Measurements from ENCODE around the gene RPS26. TPM values are rescaled to one million over a fixed set of nuclear protein-coding genes. Genes with fewer than 3 reads are reported as not detected.
A peak's percentile ranks its signal among the peaks of the same experiment; 100 is the strongest.

Gene RPS26
- total and polyA plus RNA-seq, 9 of the 15 experiments (the other 6 are each of a cell fraction or from before 2014, with no cell fraction given): 70.2 to 1,589 (median 852) TPM

DNA sequence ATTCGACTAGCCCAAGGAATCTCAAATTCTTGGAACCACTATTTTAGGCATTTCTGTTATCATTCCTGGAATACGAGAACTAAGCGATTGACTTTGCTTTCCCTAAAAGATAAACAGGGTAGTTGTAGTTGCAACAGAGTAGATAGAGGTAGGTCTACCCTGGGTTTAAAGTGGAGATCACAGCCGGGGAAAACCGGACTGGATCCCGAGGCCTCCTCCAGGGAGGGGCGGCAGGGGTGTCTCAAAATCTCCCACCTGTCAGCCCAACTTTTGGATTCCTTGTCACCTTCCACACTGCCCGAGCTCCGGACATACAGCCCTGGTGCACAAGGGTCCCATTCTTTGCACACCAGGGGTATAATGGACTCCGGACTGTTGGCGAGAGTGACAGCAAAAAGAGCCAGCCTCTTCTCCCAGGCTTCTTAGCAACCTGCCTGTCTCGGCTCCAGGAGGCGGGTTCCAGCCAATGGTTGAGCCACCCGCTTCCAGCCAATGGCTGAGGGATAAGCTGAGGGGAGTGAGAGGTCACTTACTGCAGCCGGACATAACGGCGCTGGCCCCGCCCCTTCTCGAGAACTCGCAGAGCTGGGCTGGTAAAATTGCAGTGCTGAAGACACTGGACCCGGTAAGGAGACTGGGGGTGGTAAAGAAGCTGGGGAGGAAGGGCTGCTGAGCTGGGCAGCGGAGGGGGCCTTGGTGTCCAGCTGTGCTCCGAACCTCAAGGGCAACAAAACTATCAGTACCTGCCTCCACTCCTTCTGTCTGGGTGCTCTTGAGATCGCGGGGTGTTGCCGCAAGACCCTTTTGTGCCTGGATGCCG, 44.8 kb upstream of the RPS26 start, which contains the start of gene SUOX (continued):
- TF ChIP-seq, protein P1, sequence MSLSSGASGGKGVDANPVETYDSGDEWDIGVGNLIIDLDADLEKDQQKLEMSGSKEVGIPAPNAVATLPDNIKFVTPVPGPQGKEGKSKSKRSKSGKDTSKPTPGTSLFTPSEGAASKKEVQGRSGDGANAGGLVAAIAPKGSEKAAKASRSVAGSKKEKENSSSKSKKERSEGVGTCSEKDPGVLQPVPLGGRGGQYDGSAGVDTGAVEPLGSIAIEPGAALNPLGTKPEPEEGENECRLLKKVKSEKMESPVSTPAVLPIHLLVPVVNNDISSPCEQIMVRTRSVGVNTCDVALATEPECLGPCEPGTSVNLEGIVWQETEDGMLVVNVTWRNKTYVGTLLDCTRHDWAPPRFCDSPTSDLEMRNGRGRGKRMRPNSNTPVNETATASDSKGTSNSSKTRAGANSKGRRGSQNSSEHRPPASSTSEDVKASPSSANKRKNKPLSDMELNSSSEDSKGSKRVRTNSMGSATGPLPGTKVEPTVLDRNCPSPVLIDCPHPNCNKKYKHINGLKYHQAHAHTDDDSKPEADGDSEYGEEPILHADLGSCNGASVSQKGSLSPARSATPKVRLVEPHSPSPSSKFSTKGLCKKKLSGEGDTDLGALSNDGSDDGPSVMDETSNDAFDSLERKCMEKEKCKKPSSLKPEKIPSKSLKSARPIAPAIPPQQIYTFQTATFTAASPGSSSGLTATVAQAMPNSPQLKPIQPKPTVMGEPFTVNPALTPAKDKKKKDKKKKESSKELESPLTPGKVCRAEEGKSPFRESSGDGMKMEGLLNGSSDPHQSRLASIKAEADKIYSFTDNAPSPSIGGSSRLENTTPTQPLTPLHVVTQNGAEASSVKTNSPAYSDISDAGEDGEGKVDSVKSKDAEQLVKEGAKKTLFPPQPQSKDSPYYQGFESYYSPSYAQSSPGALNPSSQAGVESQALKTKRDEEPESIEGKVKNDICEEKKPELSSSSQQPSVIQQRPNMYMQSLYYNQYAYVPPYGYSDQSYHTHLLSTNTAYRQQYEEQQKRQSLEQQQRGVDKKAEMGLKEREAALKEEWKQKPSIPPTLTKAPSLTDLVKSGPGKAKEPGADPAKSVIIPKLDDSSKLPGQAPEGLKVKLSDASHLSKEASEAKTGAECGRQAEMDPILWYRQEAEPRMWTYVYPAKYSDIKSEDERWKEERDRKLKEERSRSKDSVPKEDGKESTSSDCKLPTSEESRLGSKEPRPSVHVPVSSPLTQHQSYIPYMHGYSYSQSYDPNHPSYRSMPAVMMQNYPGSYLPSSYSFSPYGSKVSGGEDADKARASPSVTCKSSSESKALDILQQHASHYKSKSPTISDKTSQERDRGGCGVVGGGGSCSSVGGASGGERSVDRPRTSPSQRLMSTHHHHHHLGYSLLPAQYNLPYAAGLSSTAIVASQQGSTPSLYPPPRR (CRISPR knock-in tag; IDR thresholded peaks at IDR 0.05; ENCODE audit: borderline replicate concordance): 0 out of 2 replicates have a peak, but pooled peaks have one; percentile 9
- TF ChIP-seq CTBP1 (IDR thresholded peaks at IDR 0.05; ENCODE audit: borderline replicate concordance) (0 out of 2 replicates have a peak, but pooled peaks have one; percentile 27), EZH2 (IDR thresholded peaks at IDR 0.05; ENCODE audit: borderline replicate concordance, low read depth, low read length) (no peak), ZNF175 (CRISPR knock-in tag; IDR thresholded peaks at IDR 0.05; ENCODE audit: low read depth) (no peak), HCFC1 (IDR thresholded peaks at IDR 0.05; ENCODE audit: low read depth, low read length) (0 out of 2 replicates have a peak, but pooled peaks have one; percentile 31), KLF10 (CRISPR knock-in tag; IDR thresholded peaks at IDR 0.05) (no peak), TAF7 (tag; IDR thresholded peaks at IDR 0.05) (no peak), RCOR1 (IDR thresholded peaks at IDR 0.05; ENCODE audit: borderline replicate concordance in 1 of 2, low read depth in 2 of 2, low read length in 2 of 2) (0 out of 4 replicates have a peak, but pooled peaks of 1 of the 2 experiments have one; percentile 7), ELF4 (CRISPR knock-in tag; IDR thresholded peaks at IDR 0.05) (peak; percentile 10; the same call in 1 of the 2 replicates), FUS (optimal IDR thresholded peaks at IDR 0.05; ENCODE audit: low read depth, low read length) (no peak)
- TF ChIP-seq, protein P2, sequence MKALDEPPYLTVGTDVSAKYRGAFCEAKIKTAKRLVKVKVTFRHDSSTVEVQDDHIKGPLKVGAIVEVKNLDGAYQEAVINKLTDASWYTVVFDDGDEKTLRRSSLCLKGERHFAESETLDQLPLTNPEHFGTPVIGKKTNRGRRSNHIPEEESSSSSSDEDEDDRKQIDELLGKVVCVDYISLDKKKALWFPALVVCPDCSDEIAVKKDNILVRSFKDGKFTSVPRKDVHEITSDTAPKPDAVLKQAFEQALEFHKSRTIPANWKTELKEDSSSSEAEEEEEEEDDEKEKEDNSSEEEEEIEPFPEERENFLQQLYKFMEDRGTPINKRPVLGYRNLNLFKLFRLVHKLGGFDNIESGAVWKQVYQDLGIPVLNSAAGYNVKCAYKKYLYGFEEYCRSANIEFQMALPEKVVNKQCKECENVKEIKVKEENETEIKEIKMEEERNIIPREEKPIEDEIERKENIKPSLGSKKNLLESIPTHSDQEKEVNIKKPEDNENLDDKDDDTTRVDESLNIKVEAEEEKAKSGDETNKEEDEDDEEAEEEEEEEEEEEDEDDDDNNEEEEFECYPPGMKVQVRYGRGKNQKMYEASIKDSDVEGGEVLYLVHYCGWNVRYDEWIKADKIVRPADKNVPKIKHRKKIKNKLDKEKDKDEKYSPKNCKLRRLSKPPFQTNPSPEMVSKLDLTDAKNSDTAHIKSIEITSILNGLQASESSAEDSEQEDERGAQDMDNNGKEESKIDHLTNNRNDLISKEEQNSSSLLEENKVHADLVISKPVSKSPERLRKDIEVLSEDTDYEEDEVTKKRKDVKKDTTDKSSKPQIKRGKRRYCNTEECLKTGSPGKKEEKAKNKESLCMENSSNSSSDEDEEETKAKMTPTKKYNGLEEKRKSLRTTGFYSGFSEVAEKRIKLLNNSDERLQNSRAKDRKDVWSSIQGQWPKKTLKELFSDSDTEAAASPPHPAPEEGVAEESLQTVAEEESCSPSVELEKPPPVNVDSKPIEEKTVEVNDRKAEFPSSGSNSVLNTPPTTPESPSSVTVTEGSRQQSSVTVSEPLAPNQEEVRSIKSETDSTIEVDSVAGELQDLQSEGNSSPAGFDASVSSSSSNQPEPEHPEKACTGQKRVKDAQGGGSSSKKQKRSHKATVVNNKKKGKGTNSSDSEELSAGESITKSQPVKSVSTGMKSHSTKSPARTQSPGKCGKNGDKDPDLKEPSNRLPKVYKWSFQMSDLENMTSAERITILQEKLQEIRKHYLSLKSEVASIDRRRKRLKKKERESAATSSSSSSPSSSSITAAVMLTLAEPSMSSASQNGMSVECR (CRISPR knock-in tag; IDR thresholded peaks at IDR 0.05): peak; percentile 62; the same call in 1 of the 2 replicates
